Parathyroid adenoma (tissue), 2 donors: ENCODE data around the gene MSRB2.

Source experiments
- H2AFZ ChIP-seq: fragments of 300-600 bp; sonication (generic); one replicate; pipeline ENCODE4 v1.7.0; 2017; ENCODE audit warnings: antibody characterized with exemption, mild to moderate bottlenecking
- H3K27ac ChIP-seq: fragments of 300-600 bp; sonication (generic); one replicate; pipeline ENCODE4 v1.7.0; 2017
- H3K27me3 ChIP-seq: fragments of 300-600 bp; sonication (generic); one replicate; pipeline ENCODE4 v1.7.0; 2017; ENCODE audit warnings: low read length; ENCODE audit not compliant: control insufficient read depth, insufficient read depth
- H3K36me3 ChIP-seq: fragments of 300-600 bp; sonication (generic); one replicate; pipeline ENCODE4 v1.7.0; 2017; ENCODE audit warnings: low read length; ENCODE audit not compliant: control insufficient read depth, insufficient read depth
- H3K4me1 ChIP-seq: fragments of 300-600 bp; sonication (generic); one replicate; pipeline ENCODE4 v1.7.0; 2017; ENCODE audit warnings: control low read depth
- H3K4me2 ChIP-seq: fragments of 300-600 bp; sonication (generic); one replicate; pipeline ENCODE4 v1.7.0; 2017; ENCODE audit warnings: low read length
- H3K4me3 ChIP-seq: fragments of 300-600 bp; sonication (generic); one replicate; pipeline ENCODE4 v1.7.0; 2017; ENCODE audit warnings: low read depth, low read length
- H3K79me2 ChIP-seq: fragments of 300-600 bp; sonication (generic); one replicate; pipeline ENCODE4 v1.7.0; 2017; ENCODE audit warnings: control low read depth
- H3K9ac ChIP-seq: fragments of 300-600 bp; sonication (generic); one replicate; pipeline ENCODE4 v1.7.0; 2017; ENCODE audit warnings: mild to moderate bottlenecking
- H3K9me3 ChIP-seq: fragments of 300-600 bp; sonication (generic); one replicate; pipeline ENCODE4 v1.7.0; 2017; ENCODE audit warnings: low read length; ENCODE audit not compliant: control insufficient read depth
- TF ChIP-seq, protein P1 (sequence below): fragments of 300-600 bp; sonication (generic); IDR thresholded peaks from one replicate; pipeline ENCODE4 v1.7.0; 2017; ENCODE audit warnings: antibody characterized with exemption, mild to moderate bottlenecking
- donor health status: primary hyperparathyroidism.

MSRB2 gene

DNA sequence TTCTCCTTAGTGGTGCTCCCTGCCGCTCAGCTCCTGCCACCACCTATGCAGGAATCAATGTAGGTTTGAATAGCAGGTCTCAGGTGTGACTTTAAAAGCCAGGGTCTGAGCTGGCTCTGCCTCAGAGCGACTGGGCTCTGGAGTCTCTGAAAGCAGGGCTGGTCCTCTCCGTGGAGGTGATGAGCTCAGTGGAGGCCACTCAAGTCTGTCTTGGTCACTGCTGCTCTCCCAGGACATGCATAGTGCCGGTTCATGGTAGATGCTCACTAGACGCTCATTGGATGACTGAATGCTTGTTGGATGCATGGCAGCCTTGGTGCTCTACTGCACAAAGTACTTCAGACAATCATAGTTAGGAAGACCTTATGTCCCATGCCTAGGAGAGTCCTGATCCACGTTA lies 51.7 kb downstream of the MSRB2 start:
- Histone ChIP-seq H3K79me2 (no peaks in the 10 kb centered on the region), H3K27ac (no peak overlapping the region), H3K4me1 (no peaks in the 10 kb centered on the region), H3K27me3 (no peaks in the 10 kb centered on the region), H2AFZ (no peak overlapping the region), H3K4me2 (no peak overlapping the region), H3K9me3 (no peaks in the 10 kb centered on the region), H3K4me3 (no peak overlapping the region), H3K36me3 (no peaks in the 10 kb centered on the region), H3K9ac (no peak overlapping the region)
- TF ChIP-seq, protein P1, sequence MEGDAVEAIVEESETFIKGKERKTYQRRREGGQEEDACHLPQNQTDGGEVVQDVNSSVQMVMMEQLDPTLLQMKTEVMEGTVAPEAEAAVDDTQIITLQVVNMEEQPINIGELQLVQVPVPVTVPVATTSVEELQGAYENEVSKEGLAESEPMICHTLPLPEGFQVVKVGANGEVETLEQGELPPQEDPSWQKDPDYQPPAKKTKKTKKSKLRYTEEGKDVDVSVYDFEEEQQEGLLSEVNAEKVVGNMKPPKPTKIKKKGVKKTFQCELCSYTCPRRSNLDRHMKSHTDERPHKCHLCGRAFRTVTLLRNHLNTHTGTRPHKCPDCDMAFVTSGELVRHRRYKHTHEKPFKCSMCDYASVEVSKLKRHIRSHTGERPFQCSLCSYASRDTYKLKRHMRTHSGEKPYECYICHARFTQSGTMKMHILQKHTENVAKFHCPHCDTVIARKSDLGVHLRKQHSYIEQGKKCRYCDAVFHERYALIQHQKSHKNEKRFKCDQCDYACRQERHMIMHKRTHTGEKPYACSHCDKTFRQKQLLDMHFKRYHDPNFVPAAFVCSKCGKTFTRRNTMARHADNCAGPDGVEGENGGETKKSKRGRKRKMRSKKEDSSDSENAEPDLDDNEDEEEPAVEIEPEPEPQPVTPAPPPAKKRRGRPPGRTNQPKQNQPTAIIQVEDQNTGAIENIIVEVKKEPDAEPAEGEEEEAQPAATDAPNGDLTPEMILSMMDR, result no peak

DNA sequence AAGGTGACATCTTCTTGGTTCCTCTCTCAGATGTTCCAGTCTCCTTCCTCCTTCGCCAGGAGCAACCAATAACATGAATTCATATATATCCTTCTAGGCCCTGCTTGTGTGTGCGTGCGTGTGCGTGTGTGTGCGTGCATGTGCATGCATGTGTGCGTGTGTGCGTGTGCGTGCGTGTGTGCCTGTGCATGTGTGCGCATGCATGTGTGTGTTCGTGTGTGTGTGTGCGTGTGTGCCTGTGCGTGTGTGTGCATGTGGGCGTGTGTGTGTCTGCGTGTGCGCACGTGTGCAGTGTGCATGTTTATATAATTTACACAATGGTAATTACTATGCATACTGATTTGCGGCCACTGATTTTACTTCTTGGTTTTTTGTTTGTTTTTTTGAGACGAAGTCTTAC lies 52.8 kb downstream of the MSRB2 start:
- Histone ChIP-seq H3K79me2 (no peaks in the 10 kb centered on the region), H3K4me2 (no peak overlapping the region), H3K4me1 (no peaks in the 10 kb centered on the region), H3K9ac (no peak overlapping the region), H3K9me3 (no peaks in the 10 kb centered on the region), H3K27me3 (no peaks in the 10 kb centered on the region), H3K36me3 (no peaks in the 10 kb centered on the region), H3K4me3 (no peak overlapping the region), H3K27ac (no peak overlapping the region), H2AFZ (no peak overlapping the region)
- TF ChIP-seq, protein P1, result no peak

DNA sequence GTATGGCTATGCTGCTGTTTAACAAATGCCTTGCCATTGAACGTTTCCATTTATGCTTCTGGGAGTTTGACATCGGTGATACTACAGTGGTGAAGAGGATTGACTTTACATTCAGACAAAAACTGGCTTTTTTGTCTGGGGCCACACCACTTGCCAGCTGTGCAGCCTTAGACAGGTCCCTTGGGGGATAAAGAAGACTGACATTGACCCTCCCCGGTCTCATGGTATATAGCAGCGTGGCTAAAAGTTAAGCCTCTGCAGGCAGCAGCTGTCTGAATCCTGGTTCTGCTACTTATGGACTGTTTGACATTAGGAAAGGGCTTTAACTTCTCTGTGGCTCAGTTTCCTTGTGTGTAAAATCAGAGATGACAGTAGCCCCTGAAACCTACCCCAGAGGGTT lies 54.7 kb downstream of the MSRB2 start:
- no peaks in the 10 kb centered on the region for H3K27me3 ChIP-seq
- H2AFZ ChIP-seq, result no peak overlapping the region
- H3K9me3 ChIP-seq, result no peaks in the 10 kb centered on the region
- no peak overlapping the region for H3K4me2 ChIP-seq
- no peaks in the 10 kb centered on the region for H3K36me3 ChIP-seq
- TF ChIP-seq, protein P1, result no peak
- H3K9ac ChIP-seq, result no peak overlapping the region
- no peaks in the 10 kb centered on the region for H3K79me2 ChIP-seq
- H3K4me3 ChIP-seq, result no peak overlapping the region
- no peaks in the 10 kb centered on the region for H3K4me1 ChIP-seq
- H3K27ac ChIP-seq, result no peak overlapping the region

DNA sequence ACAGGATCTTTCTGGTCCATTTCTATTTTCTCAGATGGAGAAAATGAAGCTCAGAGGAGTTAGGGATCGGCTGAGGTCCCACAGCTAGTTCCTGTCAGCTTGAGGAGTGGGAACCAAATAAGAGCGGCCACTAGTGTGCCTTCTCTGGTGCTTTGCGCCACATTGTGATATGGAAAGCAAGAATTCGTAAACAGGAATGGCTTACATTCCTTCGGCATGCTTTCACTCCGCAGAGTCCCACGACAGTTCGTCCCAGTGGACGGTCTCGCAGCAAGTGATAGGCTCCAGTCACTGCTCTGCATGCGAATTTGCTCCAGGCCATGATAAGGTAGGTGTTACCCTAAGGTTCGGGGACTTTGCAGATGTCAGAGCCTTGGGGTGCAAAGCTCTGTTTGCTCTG lies 55.2 kb downstream of the MSRB2 start:
- H3K27ac ChIP-seq, result no peak overlapping the region
- no peaks in the 10 kb centered on the region for H3K36me3 ChIP-seq
- TF ChIP-seq, protein P1, result no peak
- H3K4me3 ChIP-seq, result no peak overlapping the region
- no peaks in the 10 kb centered on the region for H3K9me3 ChIP-seq
- no peaks in the 10 kb centered on the region for H3K79me2 ChIP-seq
- no peaks in the 10 kb centered on the region for H3K27me3 ChIP-seq
- no peak overlapping the region for H3K9ac ChIP-seq
- H3K4me1 ChIP-seq, result no peaks in the 10 kb centered on the region
- no peak overlapping the region for H2AFZ ChIP-seq
- H3K4me2 ChIP-seq, result no peak overlapping the region

DNA sequence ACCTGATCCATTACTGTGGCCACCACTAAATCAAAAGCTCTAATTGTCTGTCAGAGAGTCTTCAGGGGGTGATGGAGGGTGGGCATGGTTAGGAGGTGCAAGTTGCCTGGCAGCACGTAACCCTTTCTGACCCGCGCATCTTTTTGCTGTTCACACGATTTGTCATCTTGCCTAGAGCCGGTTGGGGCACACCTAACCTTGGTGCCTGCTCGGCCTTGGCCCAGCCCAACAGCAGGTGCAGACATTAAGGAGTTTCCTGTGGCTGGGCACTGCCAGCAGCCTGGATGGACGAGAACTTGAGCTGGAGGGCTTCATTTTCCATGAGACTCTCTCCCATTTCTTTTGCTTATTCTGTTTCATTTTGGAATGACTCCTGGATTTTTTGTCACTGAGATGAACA lies 55.7 kb downstream of the MSRB2 start:
- Histone ChIP-seq H3K27me3 (no peaks in the 10 kb centered on the region), H3K79me2 (no peaks in the 10 kb centered on the region), H3K4me2 (no peak overlapping the region), H2AFZ (no peak overlapping the region), H3K9me3 (no peaks in the 10 kb centered on the region), H3K4me3 (no peak overlapping the region), H3K9ac (no peak overlapping the region), H3K4me1 (no peaks in the 10 kb centered on the region), H3K36me3 (no peaks in the 10 kb centered on the region), H3K27ac (no peak overlapping the region)
- TF ChIP-seq, protein P1, result no peak
